H1 (cell line): Measurements from ENCODE around the gene FSTL4. TPM values are rescaled to one million over a fixed set of nuclear protein-coding genes. Genes with fewer than 3 reads are reported as not detected.

Source experiments
- CHD7 ChIP-seq: fragments of 300-600 bp; sonication (generic); IDR thresholded peaks from 2 replicates; pipeline ENCODE4 v1.7.1; 2012; ENCODE audit warnings: low read length, moderate library complexity, mild to moderate bottlenecking, inconsistent platforms; ENCODE audit not compliant: insufficient replicate concordance
- TCF12 ChIP-seq: IDR thresholded peaks from 2 replicates; pipeline ENCODE4 v1.6.1; 2011; ENCODE audit warnings: low read depth, mild to moderate bottlenecking, low read length
- polyA plus RNA-seq, 7 experiments: library from polyadenylated mRNA; depleted of rRNA in 3 of 7; stranded (reverse) in 5 of 7; unstranded in 2 of 7; fragments of >200 nt in 5 of 7; fragments of 200-250 nt in 2 of 7; gene quantifications; 1 replicate in 5 of 7; 2 replicates in 1 of 7; 4 replicates in 1 of 7; pipeline versions ENCODE4 v1.2.1 to v1.2.3, GENCODE V29; 2011 to 2013; ENCODE audit warnings: missing spikeins in 2 of 7, mixed read lengths in 2 of 7
- total RNA-seq: library from RNA; stranded (reverse); fragmentation: NEBNext Ultra II Directional; extraction: Animal tissue kit (Norgen Biotek cat#: 25700); gene quantifications from 2 replicates; pipeline ENCODE4 v1.2.1, GENCODE V29; 2021

Gene FSTL4
- total and polyA plus RNA-seq, 2 of the 8 experiments (the other 6 are each of a cell fraction or from before 2014, with no cell fraction given): 3.1 to 4.1 TPM

- TF ChIP-seq TCF12 (no peak), CHD7 (no peak)
Measured at GRCh38 chr5:133496631-133497030, 115.7 kb downstream of the FSTL4 start (continued).
